Cardiac septum (tissue), 1 donor: Measurements from ENCODE around the gene FAT4. TPM values are rescaled to one million over a fixed set of nuclear protein-coding genes. Genes with fewer than 3 reads are reported as not detected.

ENCODE experiments used
- DNase-seq: peaks from one replicate; pipeline ENCODE4 v3.0.0-alpha.2; 2020; ENCODE audit warnings: low spot score
- intact Hi-C: fragments of 100-400 bp; cut with DNase I; formaldehyde crosslinking; loops from one replicate; pipeline ENCODE4 v1.14.0; 2022
- total RNA-seq: library from RNA; stranded (reverse); fragmentation: NEBNext Ultra II Directional; extraction: Animal tissue kit (Norgen Biotek cat#: 25700); gene quantifications from one replicate; pipeline ENCODE4 v1.2.1, GENCODE V29; 2021
- donor health status: DM: no; HTN: no; CAD: no.

FAT4 gene
- total RNA-seq, 1 donor from 2014 or later = 18.6 TPM

DNA sequence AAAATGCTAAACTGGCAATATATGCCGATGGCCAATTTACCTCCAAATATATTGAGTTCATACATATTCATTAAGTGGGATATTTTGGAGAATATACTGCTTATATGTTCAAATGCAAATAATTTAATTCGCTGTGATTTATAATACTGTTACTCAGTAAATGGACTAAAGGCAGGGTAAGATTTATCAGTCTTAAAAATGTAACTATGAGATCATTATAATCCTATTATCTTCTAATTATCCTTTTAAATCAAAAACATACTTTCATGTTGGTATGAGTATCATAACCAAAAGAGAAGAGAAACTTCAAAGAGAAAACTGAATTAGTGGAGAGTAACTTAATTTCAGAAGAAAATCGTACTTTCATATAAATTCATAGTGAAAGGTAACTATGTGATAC is 44.6 kb downstream of the FAT4 start:
- DNase-seq = no peak
- intact Hi-C loops = no loop called here

DNA sequence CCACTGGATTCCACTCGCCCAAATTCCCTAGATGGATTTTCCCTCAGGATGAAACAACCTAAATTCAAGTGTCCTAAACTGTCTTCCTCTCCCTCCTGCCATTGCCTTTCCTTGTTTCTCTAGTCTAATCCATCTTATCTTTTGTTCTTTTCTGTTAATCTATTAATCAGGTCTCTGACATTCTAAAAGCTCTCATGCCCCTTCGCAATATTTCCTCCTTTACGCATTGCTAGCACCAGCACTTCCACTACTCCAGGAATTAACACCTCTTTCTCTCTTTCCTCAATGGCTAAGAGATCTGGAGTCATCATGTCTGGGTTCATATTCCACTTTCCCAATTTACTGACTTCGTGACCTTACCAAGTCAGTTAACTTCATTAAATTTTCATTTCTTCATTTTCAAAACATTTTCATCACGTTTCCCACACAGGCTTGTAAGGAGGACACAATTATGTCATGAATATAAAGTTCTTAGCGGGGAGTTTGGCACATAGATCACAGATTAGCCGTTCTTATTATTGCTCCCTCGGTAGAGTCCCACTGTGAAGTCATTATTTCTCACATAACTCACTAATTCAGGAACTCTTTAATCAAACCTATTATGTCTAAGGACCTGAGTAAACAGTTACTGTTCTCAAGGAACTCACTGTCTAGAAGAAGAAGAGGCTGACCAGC is 45.3 kb downstream of the FAT4 start:
- intact Hi-C loops = no loop called here
- no peak for DNase-seq

DNA sequence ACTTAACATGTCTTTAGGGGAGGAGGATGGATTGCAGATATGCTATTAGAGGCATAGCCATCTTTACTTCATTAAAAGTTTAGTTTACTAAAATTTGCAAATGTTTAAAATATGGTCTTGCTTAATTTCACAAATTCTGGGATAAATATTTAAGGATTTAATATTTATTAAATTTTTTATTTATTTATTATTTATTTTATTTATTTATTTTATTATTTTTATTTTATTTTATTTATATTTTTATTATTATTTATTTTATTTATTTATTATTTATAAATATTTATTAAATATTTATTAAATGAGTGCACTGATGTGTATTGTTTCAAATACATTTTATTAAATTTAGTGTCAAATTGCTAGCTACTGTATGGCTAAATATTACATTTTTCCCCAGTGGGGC is 46.0 kb downstream of the FAT4 start:
- no peak for DNase-seq
- intact Hi-C loops = no loop called here
